HG03025 (cell line): ENCODE measurements around the gene RPA1.
"Not testable (repeated sequence)": the region's sequence is repeated elsewhere in the genome, so short reads cannot be mapped to it uniquely, and the experiment has no call there.

ENCODE experiments used
- ATAC-seq: cut with Tn5 transposase; IDR thresholded peaks from one replicate; pipeline ENCODE4 v1.9.1; 2021; ENCODE audit warnings: mild to moderate bottlenecking, moderate library complexity; ENCODE audit not compliant: unreplicated experiment, low FRiP score

The RPA1 gene

DNA sequence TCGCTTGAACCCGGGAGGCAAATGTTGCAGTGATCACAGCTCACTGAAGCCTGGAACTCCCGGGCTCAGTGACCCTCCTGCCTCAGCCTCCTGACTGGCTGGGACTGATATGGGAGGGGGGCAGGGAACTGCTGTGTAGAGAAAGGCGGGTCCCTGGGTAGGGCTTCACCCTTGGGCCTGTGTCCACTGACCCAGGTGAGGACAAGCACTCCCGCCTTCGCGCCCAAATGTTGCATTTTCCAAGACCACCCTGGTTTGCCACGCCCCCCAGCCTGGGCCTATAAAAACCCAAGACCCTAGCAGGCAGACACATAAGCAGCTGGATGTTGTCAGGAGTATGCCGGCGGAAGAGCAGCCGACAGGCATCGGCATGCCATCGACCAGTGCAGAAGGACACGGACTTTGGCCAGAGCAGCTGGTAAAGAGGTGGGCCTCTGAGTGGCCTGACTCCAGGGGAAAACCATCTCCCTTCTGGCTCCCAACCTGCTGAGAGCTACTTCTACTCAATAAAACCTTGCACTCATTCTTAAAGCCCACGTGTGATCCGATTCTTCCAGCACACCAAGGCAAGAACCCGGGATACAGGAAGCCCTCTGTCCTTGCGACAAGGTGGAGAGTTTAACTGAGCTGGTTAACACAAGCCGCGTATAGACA lies 19.2 kb upstream of the RPA1 start:
- ATAC-seq = no peak

DNA sequence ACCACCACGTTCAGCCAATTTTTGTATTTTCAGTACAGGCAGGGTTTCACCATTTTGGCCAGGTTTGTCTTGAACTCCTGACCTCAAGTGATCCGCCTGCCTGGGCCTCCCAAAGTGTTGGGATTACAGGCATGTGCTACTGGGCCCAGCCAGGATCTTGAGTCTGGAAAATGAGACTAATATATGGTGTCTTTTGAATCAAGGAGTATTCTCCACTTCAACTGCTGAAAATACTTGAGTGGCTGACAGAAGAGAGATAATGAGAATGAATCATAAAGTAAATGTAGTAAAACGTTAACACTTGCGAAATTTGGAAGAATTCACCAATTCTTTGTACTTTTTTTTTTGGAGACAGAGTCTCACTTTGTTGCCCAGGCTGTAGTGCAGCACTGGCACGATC lies 16.7 kb upstream of the RPA1 start:
- ATAC-seq = no peak

DNA sequence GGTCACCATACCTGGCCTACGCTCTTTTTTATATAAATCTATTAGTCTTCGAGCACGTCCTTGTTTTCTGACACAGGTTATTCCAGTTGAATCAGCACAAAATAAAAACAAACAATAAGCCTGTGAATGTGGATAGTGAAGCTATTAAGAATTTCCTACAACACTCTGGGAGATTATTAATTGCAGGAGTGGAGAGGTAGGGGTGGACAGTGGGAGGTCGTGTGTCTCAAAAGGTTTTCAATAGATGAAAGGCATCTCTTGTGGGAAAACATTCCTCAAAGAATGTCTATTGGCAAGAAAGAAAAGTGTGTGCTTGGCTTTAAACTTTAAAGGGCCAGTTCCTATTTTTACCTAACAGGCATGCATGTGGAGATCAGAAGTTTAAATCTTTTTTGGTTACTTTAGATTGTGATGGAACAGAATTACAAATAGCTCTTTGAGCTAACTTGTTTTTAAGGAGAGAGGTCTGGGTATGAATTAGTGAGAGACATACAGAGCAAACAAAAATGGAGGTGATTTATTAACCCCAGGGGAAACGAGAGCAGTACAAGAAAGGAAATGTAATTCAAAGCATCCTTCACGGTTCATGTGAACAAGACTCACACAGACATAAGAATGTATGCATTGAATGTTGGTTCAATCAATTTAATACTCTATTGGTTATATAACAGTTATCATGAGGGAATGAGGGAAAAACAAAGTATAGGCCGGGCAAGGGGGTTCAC lies 9.1 kb upstream of the RPA1 start:
- no peak for ATAC-seq

DNA sequence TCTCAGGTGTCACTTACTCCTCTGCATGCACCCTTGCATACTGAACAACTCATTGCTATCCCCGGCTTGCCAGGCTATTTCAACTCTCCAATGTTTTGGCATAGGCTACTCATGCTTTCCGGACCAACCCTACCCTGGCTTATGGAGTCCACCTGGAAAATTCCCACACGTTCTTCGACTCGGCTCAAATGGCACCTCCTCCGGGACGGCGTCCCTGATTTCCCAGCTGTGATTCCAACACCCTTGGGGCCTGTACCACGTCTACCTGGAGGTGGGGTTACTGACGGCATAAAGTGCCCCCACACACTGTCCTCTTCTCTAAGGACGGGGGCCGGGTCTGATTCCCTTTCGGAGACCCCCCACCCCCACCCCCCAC lies 601 bp upstream of the RPA1 start:
- peak; percentile 9 for ATAC-seq

DNA sequence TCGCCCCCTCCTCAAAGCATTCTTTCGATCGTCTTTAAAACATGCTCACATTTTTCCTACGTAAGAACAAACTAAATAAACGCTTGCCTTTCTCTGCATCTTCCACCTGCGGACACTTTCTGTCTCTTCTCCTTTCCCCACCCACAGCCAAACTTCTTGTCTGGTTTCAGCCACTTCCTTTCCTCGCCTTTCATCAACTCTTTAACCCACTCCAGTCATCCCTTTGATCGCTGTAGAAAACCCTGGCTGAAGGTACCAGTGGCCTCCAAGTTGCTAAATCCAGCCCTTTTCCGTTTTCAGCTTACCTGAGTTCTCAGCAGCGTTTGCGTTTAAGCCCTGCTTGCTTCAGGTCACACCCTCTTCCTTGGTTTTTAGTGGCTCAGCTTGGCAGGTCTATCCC lies 483 bp downstream of the RPA1 start:
- ATAC-seq = no peak

DNA sequence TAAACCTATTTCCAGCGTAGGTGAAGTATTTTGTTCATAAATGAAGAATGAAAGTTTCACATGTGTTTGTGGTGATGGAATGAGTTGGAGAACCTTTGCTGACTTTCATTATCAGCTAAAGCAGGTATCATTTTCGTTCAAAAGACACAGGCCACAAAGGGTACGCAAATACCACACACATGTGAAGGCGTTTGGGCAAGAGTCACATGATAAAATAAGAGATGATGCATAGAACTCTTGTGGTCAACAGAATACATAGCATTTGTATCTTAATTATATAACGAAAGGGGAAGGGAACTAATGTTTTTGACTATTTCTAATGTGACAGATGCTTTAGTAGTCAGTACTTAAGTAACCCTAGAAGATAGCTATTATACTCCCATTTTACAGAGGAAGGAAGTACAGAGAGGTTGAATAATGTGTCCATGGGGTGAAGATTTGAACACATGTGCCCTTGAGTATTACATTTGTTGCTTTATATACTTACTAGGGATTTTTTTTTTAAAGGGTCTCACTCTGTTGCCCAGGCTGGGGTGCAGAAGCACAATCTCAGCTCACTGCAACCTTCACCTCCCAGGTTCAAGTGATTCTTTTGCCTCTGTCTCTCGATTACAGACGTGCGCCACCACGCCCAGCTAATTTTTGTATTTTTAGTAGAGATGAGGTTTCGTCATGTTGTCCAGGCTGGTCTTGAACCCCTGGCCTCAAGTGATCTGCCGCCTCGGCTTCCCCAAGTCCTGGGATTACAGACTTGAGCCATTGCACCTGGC lies 4.8 kb downstream of the RPA1 start:
- ATAC-seq = peak; percentile 43

DNA sequence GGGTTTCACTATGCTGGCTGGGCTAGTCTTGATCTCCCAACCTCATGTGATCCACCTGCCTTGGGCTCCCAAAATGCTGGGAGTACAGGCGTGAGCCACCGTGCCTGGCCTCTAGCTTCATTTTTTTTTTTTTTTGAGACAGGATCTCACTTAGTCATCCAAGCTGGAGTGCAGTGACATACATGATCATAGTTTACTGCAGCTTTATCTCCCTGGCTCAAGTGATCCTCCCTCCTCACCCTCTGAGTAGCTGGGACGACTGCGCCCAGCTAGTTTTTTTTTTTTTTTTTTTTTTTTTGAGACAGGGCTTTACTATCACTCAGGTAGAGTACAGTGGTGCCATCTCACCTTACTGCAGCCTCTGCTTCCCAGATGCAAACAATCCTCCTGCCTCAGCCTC lies 9.7 kb downstream of the RPA1 start:
- ATAC-seq = no peak

DNA sequence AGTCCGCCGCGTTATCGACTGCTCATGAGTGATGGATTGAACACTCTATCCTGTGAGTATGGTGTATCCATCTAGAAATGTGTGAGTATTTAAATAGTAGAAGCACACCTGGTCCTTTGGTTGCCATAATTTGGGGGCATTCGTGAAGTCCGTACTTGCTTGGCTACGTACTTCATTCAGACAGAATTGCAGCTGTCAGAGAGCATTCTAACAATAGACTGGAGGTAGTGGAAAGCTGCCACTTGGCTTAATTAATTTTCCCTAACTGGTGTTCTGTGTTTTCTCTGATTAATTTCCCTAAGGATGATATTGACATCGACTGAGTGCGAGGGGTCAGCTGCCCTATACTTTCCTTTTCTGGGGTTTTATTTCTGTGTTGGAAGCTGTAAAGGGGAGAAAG lies 14.1 kb downstream of the RPA1 start:
- no peak for ATAC-seq

DNA sequence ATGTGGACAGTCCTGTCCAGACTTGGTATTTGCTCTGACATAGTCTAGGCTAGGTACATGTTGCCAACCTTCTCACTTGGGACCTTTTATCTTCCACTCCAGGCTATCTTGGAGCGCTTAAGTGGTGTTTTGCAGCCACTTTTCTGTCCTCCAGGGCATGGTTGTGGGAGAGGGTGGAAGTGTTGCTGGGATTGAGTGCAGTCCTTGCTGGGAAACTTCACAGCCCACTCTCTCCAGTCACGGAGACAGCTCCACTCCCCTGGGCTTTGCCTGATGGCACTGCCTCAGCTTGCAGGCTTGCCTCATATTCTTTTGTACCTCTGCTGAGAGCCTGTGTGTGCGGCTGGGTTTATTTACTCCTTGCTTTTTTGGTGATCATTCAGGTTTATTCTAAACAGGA lies 17.4 kb downstream of the RPA1 start:
- ATAC-seq = no peak

DNA sequence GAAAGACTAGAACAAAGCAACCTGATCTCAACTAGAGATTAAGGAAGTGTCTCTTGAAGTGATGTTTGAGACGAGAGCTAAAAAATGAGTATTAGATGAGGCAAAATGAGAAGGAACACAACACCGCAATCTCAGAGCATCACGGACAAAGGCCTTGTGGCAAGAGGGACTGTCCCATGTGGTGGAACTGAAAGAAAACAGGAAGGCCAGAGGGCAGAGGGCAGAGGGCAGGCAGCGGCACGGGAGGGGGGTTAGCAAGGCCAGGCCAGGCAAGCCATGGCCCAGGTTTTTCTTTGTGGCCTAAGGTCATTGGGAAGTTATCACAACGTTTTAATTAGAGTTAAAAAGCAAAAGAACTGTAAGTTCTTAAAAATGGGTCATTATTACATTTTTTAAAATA lies 22.5 kb downstream of the RPA1 start:
- ATAC-seq = no peak

DNA sequence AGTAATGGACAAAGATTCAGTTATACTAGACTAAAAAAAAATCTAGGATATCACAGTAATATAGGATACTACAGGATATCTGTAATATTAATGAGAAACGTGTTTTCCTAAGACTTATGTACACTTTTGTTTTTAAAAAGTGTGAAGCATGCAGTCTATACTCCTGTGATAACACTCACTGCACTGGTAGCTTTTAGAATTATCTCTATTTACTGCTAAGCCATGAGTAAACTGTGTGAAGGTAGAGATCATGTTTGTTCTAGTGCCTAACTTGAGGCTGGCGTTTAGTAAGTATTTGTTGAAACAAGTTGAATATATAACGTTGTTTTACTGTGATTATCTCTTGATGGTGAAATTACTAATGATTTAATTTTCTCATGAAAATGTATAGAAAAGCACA lies 23.9 kb downstream of the RPA1 start:
- no peak for ATAC-seq

DNA sequence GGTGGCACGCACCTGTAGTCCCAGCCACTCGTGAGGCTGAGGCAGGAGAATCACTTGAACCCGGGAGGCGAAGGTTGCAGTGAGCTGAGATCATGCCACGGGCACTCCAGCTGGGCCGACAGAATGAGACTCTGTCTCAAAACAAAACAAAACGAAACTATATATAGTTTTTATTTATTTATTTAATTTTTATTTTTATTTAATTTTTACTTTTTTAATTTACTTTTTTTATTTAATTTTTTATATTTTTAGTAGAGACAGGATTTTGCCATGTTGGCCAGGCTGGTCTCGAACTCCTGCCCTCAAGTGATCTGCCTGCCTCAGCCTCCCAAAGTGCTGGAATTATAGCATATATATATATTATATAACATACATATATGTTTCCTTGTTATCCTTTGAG lies 26.7 kb downstream of the RPA1 start:
- not testable (repeated sequence) for ATAC-seq

DNA sequence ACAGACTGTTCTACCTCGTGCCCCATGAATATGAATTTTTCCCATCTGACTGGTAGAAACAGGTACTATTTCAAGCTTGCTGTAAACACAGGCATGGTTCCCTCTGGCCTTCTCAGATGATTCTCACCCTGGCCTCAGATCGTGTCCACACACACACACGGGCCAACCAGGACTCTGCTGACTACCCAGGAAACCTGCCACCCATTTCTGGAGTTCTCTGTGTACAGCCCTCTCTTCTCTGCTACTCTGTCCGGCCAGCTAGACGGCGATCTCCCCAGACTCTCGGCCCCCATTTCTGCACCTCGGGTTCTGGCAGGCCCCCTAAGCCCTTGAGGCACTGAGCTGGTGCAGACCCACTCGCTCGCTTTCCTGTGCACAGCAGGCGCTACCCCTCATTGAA lies 31.2 kb downstream of the RPA1 start:
- ATAC-seq = no peak

DNA sequence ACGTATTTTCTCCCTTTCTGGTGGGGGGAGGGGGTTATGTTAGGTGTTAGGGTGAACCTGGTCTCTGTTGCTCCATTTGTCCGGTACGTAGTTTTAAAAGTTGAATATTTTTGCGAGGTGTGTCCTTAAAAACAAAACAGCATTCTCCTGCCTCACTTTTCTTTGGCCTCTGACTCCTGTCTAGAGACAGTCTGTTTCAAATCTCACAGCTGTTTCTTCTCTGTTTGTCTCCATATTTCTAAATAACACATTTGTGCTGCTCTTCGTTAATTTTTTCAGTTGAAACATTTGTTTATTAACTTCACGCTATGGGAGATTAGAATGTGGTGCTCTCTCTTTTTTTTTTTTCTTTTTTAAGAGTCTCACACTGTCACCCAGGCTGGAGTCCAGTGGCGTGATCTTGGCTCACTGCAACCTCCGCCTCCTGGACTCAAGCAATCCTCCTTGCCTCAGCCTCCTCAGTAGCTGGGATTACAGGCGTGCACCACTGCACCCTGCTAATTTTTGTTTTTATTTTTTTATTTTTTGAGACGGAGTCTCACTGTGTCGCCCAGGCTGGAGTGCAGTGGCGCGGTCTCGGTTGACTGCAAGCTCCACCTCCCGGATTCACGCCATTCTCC lies 31.7 kb downstream of the RPA1 start:
- no peak for ATAC-seq

DNA sequence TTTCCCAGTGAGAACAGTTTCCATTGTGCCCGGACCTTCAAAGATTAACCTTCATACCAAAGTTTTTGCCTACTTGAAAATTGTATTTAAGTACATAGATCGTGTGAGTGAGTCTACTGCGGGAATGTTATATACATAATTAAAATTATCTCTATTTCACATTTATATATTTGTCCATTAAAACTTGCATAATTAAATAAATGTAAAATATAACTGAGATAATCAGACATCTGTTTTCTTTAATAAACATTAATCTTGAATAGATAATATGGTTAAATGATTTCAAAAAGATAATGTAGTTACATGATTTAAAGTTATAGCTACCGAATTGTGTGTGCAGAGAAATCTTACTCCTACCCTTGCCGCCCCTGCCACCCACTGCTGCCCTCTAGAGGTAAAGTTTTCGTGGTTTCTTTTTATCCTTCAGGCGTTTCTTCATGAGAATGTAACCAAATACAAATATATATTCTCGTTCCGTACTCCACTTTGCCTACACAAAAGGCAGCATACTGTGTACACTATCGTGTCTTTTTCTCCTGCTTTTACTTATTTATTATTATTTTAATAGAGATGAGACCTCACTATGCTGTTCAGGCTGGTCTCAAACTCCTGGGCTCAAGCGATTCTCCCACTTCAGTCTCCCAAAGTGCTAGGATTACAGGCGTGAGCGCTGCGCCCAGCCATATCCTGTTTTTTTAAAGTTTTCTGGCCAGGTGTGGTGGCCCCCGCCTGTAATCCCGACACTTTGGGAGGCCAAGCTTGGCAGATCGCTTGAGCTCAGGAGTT lies 35.6 kb downstream of the RPA1 start:
- ATAC-seq = no peak

DNA sequence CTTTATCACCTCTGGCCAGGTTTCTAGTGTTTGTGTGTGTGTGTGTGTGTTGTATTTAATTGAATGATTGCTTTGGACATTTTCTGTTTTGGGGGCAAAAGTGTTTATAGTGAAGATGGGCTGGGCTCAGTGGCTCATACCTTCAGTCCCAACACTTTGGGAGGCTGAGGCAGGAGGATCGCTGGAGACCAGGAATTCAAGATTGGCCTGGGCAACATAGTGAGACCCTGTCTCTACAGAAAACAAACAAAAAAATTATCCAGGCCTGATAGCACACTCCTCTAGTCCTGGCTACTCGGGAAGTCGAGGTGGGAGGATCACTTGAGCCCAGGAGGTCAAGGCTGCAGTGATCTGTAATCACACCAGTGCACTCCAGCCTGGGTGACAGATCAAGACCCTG lies 37.5 kb downstream of the RPA1 start:
- ATAC-seq = no peak

DNA sequence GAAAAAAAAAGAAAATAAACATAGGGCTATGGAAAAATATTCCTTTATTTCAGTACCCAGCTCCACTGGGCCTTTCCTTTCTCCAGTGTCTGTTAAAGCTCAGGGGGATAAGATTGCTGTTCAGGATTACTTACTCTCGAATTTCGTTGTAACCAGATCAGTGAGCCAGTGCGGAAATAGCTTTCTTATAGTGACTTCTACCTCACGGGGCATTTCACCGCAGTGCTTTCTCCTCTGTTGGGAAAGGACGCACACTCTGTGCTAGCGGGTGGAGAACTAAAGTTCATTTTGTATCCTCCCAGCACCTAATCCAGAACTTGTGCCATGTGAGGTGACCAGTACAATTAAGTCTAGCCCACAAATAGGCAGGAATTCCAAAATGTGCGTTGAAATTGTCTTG lies 38.3 kb downstream of the RPA1 start:
- ATAC-seq = no peak

DNA sequence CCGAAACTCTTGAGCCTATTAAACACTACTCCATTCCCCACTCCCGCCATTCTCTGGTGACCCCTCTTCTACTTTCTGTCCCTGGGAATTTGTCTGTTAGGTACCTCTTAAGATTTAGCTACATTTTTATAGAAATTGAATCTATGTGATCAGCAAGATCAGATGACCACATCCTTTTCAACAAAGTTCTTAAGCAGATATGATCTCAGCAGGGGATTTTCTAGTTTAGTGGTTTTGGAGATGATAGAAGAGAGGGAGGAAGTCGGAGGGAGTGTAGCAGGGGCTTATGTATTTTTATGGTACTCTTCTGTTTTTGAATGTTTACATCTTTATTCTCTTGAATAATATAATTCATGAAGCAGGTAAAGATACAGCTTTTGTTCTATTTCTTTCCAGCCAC lies 40.8 kb downstream of the RPA1 start:
- no peak for ATAC-seq

DNA sequence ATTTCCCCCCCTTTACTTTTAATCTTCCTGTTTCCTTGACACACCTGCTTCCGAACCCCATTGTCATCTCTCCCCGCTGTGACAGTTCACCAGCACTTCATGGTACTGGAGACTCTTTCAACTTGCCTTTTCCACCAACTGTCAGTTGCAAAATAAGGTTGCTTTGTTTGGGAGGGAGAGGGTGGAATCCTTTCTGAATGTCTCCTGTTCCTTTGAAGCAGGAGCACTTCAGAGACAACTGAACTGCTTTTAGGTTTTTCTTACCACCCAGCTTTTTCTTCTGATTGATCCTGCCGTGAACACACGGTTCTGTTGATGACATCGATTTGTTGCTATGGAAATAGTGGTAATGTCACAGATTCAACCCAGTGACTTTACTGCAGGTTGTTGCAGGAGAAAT lies 42.0 kb downstream of the RPA1 start:
- ATAC-seq = no peak

DNA sequence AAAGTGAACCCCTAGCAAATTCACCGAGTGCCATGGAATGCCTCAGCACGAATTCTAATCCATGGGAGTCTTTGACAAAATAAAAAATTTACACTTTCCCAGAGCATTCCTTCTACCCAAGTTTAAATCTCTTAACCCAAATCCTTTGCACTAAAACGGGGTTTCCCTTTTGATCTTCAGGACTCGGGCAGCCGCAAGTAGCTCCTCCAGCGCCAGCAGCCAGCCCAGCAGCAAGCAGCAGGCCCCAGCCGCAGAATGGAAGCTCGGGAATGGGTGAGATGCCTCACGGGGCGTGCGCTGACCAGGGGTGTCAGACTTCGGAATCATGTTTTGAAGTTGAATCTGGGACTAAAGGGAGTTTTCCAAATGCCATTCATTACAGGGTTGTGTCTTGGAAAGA lies 42.4 kb downstream of the RPA1 start:
- ATAC-seq = no peak

DNA sequence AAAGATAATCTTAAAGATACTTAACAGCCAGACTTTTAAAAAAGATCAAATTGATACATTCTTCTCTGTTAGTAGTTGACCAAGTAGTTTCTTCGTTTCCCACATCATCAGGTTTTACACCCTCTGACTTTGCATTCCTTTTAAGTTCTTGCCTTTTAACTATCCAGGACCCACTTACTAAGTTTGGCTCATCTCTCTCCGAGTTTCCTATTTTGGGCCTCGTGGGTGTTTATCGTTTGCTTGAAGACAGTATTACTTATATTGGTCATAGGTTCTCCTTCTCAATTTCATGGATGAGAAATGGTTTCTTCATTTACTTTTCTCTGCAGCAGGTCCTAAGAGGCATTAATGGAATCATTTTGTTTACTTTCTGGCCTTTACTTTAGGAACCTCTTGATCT lies 43.2 kb downstream of the RPA1 start:
- no peak for ATAC-seq
